Osteoblast (primary cell): ENCODE data around the gene MAP2K3. TPM values are rescaled to one million over a fixed set of nuclear protein-coding genes. Genes with fewer than 3 reads are reported as not detected.
A peak's percentile ranks its signal among the peaks of the same experiment; 100 is the strongest.

Experiments
- DNase-seq: peaks from one replicate; pipeline ENCODE4 v3.0.0; 2011; ENCODE audit warnings: low spot score, mixed read lengths; ENCODE audit not compliant: insufficient read length; ENCODE audit errors: missing footprints
- H2AFZ ChIP-seq: 2 replicates; pipeline ENCODE4 v1.6.0; 2011; ENCODE audit warnings: mild to moderate bottlenecking, low read length
- H3K27ac ChIP-seq: 2 replicates; pipeline ENCODE4 v1.5.1; 2011; ENCODE audit warnings: mild to moderate bottlenecking, low read depth, low read length, moderate library complexity
- H3K27me3 ChIP-seq: 2 replicates; pipeline ENCODE4 v1.6.0; 2012; ENCODE audit warnings: mild to moderate bottlenecking, control low read depth, inconsistent platforms, low read length, moderate library complexity; ENCODE audit not compliant: insufficient read depth
- H3K36me3 ChIP-seq: 2 replicates; pipeline ENCODE4 v1.5.1; 2011; ENCODE audit warnings: mild to moderate bottlenecking, low read length, control low read depth, moderate library complexity; ENCODE audit not compliant: insufficient read depth
- H3K4me1 ChIP-seq: 2 replicates; pipeline ENCODE4 v1.5.1; 2011; ENCODE audit warnings: mild to moderate bottlenecking, low read length, control low read depth, moderate library complexity; ENCODE audit not compliant: insufficient read depth
- H3K4me2 ChIP-seq: 2 replicates; pipeline ENCODE4 v1.6.0; 2011; ENCODE audit warnings: mild to moderate bottlenecking, low read length; ENCODE audit not compliant: insufficient read depth
- H3K4me3 ChIP-seq: fragments of 200-600 bp; sonication (generic); 3 replicates; pipeline ENCODE4 v1.5.1; 2012; ENCODE audit warnings: mild to moderate bottlenecking, low read length, inconsistent platforms; ENCODE audit not compliant: insufficient read depth
- H3K79me2 ChIP-seq: 2 replicates; pipeline ENCODE4 v1.6.0; 2012; ENCODE audit warnings: mild to moderate bottlenecking, low read length, control low read depth, inconsistent platforms; ENCODE audit not compliant: insufficient read depth
- H3K9me3 ChIP-seq: 2 replicates; pipeline ENCODE4 v1.5.1; 2011; ENCODE audit warnings: low read depth, low read length, control low read depth
- H4K20me1 ChIP-seq: 2 replicates; pipeline ENCODE4 v1.6.0; 2012; ENCODE audit warnings: mild to moderate bottlenecking, low read length, control low read depth; ENCODE audit not compliant: insufficient read depth
- total RNA-seq: library from RNA; depleted of rRNA; stranded (reverse); fragments of >200 nt; gene quantifications from 2 replicates; pipeline ENCODE4 v1.2.3, GENCODE V29; 2012
- TF ChIP-seq, protein P1 (sequence below): IDR thresholded peaks from 2 replicates; pipeline ENCODE4 v1.5.1; 2011; ENCODE audit warnings: mild to moderate bottlenecking, low read depth, low read length, moderate library complexity; ENCODE audit errors: extremely low read depth

The MAP2K3 gene
- total RNA-seq, 1 donor: 27.5 TPM

GRCh38 chr17:21248500-21248899 lies 36.0 kb upstream of the MAP2K3 start:
- TF ChIP-seq, protein P1, sequence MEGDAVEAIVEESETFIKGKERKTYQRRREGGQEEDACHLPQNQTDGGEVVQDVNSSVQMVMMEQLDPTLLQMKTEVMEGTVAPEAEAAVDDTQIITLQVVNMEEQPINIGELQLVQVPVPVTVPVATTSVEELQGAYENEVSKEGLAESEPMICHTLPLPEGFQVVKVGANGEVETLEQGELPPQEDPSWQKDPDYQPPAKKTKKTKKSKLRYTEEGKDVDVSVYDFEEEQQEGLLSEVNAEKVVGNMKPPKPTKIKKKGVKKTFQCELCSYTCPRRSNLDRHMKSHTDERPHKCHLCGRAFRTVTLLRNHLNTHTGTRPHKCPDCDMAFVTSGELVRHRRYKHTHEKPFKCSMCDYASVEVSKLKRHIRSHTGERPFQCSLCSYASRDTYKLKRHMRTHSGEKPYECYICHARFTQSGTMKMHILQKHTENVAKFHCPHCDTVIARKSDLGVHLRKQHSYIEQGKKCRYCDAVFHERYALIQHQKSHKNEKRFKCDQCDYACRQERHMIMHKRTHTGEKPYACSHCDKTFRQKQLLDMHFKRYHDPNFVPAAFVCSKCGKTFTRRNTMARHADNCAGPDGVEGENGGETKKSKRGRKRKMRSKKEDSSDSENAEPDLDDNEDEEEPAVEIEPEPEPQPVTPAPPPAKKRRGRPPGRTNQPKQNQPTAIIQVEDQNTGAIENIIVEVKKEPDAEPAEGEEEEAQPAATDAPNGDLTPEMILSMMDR: no peak
- no peaks in the 10 kb centered on the region for H3K27me3 ChIP-seq
- no peak overlapping the region for H2AFZ ChIP-seq
- H3K4me2 ChIP-seq: no peak overlapping the region
- H3K4me3 ChIP-seq: no peak overlapping the region
- H3K79me2 ChIP-seq: no peaks in the 10 kb centered on the region
- peaks cover 29% of the 10 kb centered on the region for H4K20me1 ChIP-seq
- no peaks in the 10 kb centered on the region for H3K36me3 ChIP-seq
- no peaks in the 10 kb centered on the region for H3K9me3 ChIP-seq
- DNase-seq: peak; percentile 66
- peaks cover 13% of the 10 kb centered on the region for H3K4me1 ChIP-seq
- H3K27ac ChIP-seq: no peak overlapping the region

DNA sequence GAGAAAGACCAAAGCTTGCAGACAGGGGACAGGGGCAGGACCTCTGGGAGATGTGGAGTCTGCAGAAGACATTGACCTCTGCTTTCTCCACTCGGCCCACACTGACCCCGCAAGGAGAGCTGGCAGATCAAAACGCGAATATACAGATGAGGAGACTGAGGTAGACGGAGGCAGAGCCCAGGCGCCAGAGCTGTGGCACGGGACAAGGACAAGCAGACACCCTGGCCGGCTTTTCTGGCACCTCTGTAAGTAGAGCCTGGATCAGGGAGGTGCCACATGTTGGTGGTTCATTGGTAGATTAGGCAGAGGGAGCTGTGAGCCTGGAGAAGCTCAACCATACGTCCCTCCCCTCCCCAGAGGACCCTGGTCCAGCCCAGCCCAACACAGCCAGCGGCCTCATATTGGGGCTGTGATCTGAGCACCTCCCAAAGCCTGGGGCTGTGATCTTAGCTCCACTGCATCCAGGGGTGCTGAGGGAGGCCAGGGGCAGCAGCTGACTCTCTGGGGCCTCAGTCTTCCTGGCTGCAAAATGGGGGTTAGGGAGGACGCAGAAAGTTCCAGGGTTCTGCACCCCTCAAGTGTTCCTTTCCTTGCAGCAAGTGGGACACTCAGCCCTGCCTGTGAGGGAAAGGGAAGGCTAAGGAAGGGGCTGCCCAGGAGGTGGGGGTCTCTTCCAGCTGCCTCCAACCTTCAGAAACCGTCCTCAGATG lies 35.3 kb upstream of the MAP2K3 start:
- no peaks in the 10 kb centered on the region for H3K27me3 ChIP-seq
- peak; percentile 29 for DNase-seq
- no peaks in the 10 kb centered on the region for H3K79me2 ChIP-seq
- peaks cover 24% of the 10 kb centered on the region for H4K20me1 ChIP-seq
- H3K27ac ChIP-seq: no peak overlapping the region
- no peak overlapping the region for H3K4me2 ChIP-seq
- no peak overlapping the region for H3K4me3 ChIP-seq
- no peaks in the 10 kb centered on the region for H3K36me3 ChIP-seq
- no peak overlapping the region for H2AFZ ChIP-seq
- TF ChIP-seq, protein P1: no peak
- no peaks in the 10 kb centered on the region for H3K9me3 ChIP-seq
- peaks cover 16% of the 10 kb centered on the region for H3K4me1 ChIP-seq

DNA sequence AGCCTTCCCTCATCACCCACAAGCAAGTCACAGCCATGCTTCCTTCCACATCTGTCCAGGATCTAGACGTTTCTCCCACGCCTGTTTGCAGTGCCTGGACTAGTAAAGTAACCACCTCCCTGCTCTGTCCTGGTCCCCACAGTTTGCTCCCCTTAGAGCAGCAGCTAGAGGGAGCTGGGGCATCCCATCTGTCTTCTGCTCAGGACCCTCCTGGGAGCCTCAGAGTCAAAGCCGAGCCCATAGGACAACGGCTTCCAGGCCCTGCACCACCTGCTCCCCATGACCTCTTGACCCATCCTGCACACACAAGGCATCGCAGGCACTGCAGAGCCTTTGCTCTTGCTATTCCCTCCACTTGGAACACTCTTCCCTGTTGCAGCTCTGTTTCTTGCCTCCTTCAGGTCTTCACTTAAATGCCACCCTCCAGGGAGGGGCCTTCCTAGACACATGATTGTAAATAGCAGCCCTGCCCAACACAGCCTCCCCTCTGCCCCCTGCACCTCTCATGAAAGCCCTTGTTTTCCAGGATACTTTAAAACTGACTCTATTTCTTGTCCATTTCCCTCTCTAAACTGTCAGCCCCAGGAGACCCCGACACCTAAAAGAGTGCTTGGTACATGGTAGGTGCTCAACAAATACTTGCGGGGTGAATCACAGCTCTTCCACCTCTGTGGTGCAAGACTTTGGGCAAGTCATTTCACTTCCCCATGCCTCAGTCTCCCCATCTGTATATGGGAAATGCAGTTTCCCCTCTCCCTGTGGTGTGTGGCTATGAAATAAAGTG lies 34.4 kb upstream of the MAP2K3 start:
- TF ChIP-seq, protein P1: no peak
- H2AFZ ChIP-seq: no peak overlapping the region
- H3K4me3 ChIP-seq: no peak overlapping the region
- H3K4me1 ChIP-seq: peaks cover 16% of the 10 kb centered on the region
- H4K20me1 ChIP-seq: peaks cover 18% of the 10 kb centered on the region
- no peaks in the 10 kb centered on the region for H3K9me3 ChIP-seq
- no peaks in the 10 kb centered on the region for H3K27me3 ChIP-seq
- no peaks in the 10 kb centered on the region for H3K36me3 ChIP-seq
- H3K79me2 ChIP-seq: no peaks in the 10 kb centered on the region
- peak; percentile 69 for DNase-seq
- H3K27ac ChIP-seq: no peak overlapping the region
- no peak overlapping the region for H3K4me2 ChIP-seq

GRCh38 chr17:21250854-21251253 lies 33.7 kb upstream of the MAP2K3 start:
- Histone ChIP-seq H2AFZ (no peak overlapping the region), H3K9me3 (no peaks in the 10 kb centered on the region), H3K79me2 (no peaks in the 10 kb centered on the region), H3K27ac (no peak overlapping the region), H3K4me3 (no peak overlapping the region), H3K4me1 (peaks cover 16% of the 10 kb centered on the region), H4K20me1 (peaks cover 18% of the 10 kb centered on the region), H3K4me2 (peak overlapping the region; percentile 2), H3K36me3 (no peaks in the 10 kb centered on the region), H3K27me3 (no peaks in the 10 kb centered on the region)
- TF ChIP-seq, protein P1: no peak
- peak; percentile 86 for DNase-seq
